ENCODE data around the gene ALOX5.
"Not testable (repeated sequence)": the region's sequence is repeated elsewhere in the genome, so short reads cannot be mapped to it uniquely, and the experiment has no call there.

DNA sequence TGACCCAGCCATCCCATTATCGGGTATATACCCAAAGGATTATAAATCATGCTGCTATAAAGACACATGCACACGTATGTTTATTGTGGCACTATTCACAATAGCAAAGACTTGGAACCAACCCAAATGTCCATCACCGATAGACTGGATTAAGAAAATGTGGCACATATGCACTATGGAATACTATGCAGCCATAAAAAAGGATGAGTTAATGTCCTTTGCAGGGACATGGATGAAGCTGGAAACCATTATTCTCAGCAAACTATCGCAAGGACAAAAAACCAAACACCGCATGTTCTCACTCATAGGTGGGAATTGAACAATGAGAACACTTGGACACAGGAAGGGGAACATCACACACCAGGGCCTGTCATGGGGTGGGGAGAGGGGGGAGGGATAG lies 41.0 kb downstream of the ALOX5 start:
- TF ChIP-seq, protein P1, sequence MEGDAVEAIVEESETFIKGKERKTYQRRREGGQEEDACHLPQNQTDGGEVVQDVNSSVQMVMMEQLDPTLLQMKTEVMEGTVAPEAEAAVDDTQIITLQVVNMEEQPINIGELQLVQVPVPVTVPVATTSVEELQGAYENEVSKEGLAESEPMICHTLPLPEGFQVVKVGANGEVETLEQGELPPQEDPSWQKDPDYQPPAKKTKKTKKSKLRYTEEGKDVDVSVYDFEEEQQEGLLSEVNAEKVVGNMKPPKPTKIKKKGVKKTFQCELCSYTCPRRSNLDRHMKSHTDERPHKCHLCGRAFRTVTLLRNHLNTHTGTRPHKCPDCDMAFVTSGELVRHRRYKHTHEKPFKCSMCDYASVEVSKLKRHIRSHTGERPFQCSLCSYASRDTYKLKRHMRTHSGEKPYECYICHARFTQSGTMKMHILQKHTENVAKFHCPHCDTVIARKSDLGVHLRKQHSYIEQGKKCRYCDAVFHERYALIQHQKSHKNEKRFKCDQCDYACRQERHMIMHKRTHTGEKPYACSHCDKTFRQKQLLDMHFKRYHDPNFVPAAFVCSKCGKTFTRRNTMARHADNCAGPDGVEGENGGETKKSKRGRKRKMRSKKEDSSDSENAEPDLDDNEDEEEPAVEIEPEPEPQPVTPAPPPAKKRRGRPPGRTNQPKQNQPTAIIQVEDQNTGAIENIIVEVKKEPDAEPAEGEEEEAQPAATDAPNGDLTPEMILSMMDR (IDR thresholded peaks at IDR 0.05; ENCODE audit: low read depth, low read length, missing input control) = not testable (repeated sequence)
- TF ChIP-seq, protein P2, sequence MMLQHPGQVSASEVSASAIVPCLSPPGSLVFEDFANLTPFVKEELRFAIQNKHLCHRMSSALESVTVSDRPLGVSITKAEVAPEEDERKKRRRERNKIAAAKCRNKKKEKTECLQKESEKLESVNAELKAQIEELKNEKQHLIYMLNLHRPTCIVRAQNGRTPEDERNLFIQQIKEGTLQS (IDR thresholded peaks at IDR 0.05) = not testable (repeated sequence)
- TF ChIP-seq TAF1 (conservative IDR thresholded peaks at IDR 0.05); GABPA (IDR thresholded peaks at IDR 0.05 in 1 of 2, conservative IDR thresholded peaks at IDR 0.05 in 1 of 2); MAX (IDR thresholded peaks at IDR 0.05); SP1 (IDR thresholded peaks at IDR 0.05); YY1 (IDR thresholded peaks at IDR 0.05); EGR1 (IDR thresholded peaks at IDR 0.05; ENCODE audit: low read depth in 2 of 2); RAD21 (IDR thresholded peaks at IDR 0.05): not testable (repeated sequence)
- TF ChIP-seq, protein P3, sequence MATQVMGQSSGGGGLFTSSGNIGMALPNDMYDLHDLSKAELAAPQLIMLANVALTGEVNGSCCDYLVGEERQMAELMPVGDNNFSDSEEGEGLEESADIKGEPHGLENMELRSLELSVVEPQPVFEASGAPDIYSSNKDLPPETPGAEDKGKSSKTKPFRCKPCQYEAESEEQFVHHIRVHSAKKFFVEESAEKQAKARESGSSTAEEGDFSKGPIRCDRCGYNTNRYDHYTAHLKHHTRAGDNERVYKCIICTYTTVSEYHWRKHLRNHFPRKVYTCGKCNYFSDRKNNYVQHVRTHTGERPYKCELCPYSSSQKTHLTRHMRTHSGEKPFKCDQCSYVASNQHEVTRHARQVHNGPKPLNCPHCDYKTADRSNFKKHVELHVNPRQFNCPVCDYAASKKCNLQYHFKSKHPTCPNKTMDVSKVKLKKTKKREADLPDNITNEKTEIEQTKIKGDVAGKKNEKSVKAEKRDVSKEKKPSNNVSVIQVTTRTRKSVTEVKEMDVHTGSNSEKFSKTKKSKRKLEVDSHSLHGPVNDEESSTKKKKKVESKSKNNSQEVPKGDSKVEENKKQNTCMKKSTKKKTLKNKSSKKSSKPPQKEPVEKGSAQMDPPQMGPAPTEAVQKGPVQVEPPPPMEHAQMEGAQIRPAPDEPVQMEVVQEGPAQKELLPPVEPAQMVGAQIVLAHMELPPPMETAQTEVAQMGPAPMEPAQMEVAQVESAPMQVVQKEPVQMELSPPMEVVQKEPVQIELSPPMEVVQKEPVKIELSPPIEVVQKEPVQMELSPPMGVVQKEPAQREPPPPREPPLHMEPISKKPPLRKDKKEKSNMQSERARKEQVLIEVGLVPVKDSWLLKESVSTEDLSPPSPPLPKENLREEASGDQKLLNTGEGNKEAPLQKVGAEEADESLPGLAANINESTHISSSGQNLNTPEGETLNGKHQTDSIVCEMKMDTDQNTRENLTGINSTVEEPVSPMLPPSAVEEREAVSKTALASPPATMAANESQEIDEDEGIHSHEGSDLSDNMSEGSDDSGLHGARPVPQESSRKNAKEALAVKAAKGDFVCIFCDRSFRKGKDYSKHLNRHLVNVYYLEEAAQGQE (IDR thresholded peaks at IDR 0.05) = not testable (repeated sequence)
